Cardiac fibroblast (primary cell): ENCODE measurements around the gene POLDIP3.

Experiments used
- DNase-seq, 2 donors: peaks; one replicate each; pipeline versions ENCODE4 v3.0.0 to v3.0.0-alpha.2; 2010; ENCODE audit warnings: low read depth in 2 of 2
- H3K4me3 ChIP-seq, 2 donors: replicated peaks in 1 of 2; 1 replicate in 1 of 2; 2 replicates in 1 of 2; pipeline ENCODE4 v1.5.1; 2011; ENCODE audit warnings: low read depth in 2 of 2, low read length in 2 of 2, mild to moderate bottlenecking in 2 of 2, moderate library complexity in 1 of 2
- CTCF ChIP-seq: IDR thresholded peaks from one replicate; pipeline ENCODE4 v1.5.1; 2011; ENCODE audit warnings: low read depth, mild to moderate bottlenecking, low read length, inconsistent platforms

The POLDIP3 gene

GRCh38 chr22:42645938-42646568 is 31.4 kb upstream of the POLDIP3 start:
- no peak for TF ChIP-seq CTCF
- DNase-seq: no peak
- H3K4me3 ChIP-seq: peak overlapping the region in 1 of 2 donors; percentile 30

- H3K4me3 ChIP-seq: no peak overlapping the region
- DNase-seq: peak in 1 of 2 donors; percentile 35
- no peak for TF ChIP-seq CTCF
Observed at GRCh38 chr22:42645341-42645937, 30.8 kb upstream of the POLDIP3 start.

GRCh38 chr22:42644422-42645340 is 30.0 kb upstream of the POLDIP3 start:
- TF ChIP-seq CTCF: no peak
- H3K4me3 ChIP-seq: peak overlapping the region; percentile 11 to 28
- DNase-seq: peak; percentile 39 to 74

DNA sequence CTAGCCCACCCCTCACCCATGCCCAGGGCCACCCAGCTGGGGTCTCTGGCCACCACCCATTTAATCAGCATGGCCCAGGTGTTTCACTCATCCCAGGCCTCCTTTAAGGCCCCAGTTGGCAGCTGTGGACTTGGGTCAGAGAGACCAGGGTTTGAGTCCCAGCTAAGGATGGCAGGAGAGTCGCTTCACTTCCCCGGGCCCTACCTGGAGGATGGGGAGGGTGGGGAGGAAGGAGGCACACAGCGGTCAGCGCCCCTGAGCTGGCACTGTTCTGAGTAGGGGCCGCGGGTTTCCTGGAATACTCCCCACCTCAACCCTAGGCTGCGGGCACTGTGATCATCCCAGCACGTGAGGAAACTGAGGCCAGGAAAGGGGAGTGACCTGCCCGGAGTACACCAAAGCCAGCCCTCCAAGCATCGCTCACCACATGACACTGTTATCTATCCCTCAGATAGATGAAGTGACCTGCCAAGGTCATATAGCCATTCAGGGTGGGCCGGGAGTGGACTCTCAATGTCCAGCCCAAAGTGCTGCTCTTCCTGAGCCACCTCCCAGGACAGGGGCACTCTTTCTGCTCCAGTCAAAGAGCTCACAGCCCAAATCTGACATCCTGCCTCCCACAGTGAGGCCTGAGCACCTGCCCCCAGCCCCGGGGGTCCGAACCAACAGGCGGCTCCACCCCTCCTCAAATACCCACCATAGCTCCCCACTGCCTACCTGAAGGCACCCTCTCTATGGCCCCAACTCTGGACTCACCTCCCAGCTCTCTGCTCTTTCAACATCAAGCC is 29.1 kb upstream of the POLDIP3 start:
- no peak for DNase-seq
- no peak overlapping the region for H3K4me3 ChIP-seq
- no peak for TF ChIP-seq CTCF

- no peak for DNase-seq
- H3K4me3 ChIP-seq: no peak overlapping the region
- no peak for TF ChIP-seq CTCF
Observed at GRCh38 chr22:42642806-42643633, 28.3 kb upstream of the POLDIP3 start.
